Umbilical cord (tissue), 2 donors: ENCODE data around the gene MYL6B. TPM values are rescaled to one million over a fixed set of nuclear protein-coding genes. Genes with fewer than 3 reads are reported as not detected.
"Not testable (repeated sequence)": the region's sequence is repeated elsewhere in the genome, so short reads cannot be mapped to it uniquely, and the experiment has no call there.

Source experiments
- DNase-seq: peaks from one replicate; pipeline ENCODE4 v3.0.0-alpha.2; 2015; ENCODE audit warnings: low spot score
- total RNA-seq: library from RNA; depleted of rRNA; stranded (reverse); fragments of >200 nt; gene quantifications from one replicate; pipeline ENCODE4 v1.2.3, GENCODE V29; 2014; ENCODE audit warnings: low replicate concordance; ENCODE audit not compliant: insufficient read depth

MYL6B gene
- total RNA-seq, 1 donor from 2014 or later = 38.8 TPM

DNA sequence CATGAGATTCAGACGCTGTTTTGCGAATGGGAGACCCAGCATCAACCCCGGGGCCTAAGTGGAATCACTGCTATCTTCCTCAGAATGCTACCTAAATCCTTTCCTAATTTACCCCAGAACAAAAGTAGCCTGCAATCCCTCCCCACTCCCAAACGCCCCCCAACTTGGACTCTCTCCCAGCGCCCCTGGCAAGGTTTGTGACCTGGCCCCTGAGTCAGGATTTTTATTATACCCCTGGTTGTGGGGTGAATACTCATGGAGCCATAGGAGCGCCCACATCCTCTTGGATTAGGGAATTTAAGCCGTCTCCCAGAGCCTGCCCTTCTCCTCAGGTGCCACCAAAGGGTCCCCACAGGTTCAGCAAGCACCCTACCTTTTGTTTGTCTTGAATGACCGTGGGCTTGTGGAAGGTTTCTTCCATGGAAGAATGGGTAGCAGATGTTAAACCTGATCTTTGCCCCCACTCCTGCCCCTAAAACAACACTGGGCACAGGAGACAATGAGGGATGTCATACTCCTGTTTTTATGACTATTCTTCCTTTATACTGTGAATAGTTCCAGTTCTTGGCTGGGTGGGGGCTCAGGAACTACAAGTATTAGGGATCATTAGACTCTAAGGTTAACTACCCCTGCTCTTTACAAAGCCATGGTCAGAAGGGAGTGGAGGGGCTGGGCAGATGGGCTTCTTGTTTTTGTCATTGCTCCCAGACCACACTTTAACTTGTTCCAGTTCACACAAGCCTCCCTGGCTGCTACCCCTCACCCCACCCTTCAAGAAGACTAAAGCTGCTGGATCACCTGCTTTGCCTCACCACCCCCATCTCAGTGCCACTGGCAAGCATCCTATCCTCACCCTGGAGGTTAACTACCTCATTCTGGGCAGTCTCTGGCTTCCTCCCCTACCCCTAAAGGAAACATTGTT lies 630 bp downstream of the MYL6B start:
- DNase-seq = no peak

DNA sequence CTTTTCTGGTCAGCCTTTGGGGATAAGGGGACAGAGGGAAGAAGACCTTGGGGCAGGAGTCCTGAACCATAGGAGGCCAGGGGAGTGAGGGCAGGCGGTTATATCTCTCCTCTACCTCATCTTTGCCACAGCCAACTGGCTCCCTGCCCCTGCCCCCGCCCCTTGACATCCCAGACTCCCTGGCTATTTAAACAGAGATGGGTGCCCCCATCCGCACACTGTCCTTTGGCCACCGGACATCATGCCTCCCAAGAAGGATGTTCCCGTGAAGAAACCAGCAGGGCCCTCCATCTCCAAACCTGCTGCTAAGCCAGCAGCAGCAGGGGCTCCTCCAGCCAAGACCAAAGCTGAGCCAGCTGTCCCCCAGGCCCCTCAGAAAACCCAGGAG lies 1.3 kb downstream of the MYL6B start:
- DNase-seq = no peak

DNA sequence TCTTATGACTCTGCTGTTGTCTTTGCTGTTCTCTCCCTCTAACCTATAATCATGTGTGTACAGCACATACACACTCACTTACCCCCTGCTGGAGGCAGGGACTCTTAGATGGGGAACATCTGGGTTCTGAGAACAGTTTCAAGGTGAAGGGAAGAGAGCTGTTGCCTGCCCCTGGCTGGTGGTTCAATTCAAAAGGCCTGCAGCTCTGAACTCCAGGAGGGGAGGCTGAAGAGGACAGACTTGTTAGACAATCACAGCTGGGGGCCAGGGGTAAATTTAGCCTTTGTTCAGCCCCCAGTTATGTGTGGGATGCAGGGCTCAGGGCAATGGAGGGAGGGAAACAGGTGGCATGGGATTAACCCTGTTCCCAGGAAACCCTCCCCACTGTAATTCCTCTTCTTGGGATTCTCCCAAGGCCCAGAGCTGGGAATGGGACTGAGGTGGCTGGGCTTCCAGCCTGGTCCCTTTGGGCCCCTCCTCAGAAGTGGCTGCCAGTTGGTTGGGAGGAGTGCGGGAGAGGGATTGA lies 1.9 kb downstream of the MYL6B start:
- DNase-seq = no peak

DNA sequence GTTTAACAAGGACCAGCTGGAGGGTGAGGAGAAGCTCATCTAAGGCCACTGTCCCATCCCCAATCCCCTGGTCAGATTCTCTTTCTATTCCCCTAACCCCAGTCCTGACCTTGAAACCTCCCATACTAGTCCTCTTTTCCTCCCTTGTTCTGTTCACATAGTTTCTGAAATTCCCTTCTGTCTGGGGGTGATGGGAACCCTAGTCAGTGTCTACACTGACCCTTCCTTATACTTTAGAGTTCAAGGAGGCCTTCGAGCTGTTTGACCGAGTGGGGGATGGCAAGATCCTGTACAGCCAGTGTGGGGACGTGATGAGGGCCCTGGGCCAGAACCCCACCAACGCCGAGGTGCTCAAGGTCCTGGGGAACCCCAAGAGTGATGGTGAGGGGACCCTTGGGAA lies 2.4 kb downstream of the MYL6B start:
- DNase-seq = no peak

DNA sequence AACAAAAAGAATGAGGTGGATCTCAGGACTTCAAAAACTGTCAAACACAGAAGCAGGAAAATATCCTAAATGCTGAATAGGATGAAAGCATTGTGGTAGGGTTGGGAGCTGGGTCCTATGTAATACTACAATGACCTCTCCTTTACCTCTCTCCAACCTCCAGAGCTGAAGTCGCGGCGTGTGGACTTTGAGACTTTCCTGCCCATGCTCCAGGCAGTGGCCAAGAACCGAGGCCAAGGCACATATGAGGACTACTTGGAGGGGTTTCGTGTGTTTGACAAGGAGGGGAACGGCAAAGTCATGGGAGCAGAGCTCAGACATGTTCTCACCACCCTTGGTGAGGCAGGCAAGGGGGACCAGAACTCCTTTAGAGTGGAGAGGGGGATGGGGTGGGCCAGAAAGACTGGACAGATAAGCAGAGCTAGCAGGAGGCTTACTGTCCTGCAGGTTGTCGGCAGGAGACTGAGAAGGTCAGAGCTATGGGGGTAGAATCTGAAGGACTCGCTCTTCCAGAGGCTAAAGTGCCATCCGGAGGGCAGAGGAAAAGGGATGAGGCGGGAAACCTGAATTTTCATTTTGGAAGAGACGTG lies 3.0 kb downstream of the MYL6B start:
- no peak for DNase-seq

DNA sequence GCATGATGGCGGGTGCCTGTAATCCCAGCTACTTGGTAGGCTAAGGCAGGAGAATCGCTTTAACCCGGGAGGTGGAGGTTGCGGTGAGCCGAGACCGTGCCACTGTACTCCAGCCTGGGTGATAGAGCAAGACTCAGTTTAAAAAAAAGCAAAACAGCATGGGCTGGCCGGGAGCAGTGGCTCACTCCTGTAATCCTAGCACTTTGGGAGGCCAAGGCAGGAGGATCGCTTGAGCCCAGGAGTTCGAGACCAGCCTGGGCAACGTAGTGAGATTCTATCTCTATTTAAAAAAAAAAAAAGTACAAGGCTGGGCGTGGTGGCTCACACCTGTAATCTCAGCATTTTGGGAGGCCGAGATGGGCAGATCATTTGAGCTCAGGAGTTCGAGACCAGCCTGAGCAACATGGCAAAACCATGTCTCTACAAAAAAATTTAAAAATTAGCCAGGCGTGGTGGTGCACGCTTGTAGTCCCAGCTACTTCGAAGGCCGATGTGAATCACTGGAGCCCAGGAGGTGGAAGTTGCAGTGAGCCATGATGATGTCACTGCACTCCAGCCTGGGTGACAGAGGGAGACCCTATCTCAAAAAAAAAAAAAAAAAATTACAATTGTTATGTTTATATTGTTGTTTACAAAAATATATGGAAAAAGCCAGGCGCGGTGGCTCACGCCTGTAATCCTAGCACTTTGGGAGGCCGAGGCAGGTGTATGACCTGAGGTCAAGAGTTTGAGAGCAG lies 4.2 kb downstream of the MYL6B start:
- not testable (repeated sequence) for DNase-seq

DNA sequence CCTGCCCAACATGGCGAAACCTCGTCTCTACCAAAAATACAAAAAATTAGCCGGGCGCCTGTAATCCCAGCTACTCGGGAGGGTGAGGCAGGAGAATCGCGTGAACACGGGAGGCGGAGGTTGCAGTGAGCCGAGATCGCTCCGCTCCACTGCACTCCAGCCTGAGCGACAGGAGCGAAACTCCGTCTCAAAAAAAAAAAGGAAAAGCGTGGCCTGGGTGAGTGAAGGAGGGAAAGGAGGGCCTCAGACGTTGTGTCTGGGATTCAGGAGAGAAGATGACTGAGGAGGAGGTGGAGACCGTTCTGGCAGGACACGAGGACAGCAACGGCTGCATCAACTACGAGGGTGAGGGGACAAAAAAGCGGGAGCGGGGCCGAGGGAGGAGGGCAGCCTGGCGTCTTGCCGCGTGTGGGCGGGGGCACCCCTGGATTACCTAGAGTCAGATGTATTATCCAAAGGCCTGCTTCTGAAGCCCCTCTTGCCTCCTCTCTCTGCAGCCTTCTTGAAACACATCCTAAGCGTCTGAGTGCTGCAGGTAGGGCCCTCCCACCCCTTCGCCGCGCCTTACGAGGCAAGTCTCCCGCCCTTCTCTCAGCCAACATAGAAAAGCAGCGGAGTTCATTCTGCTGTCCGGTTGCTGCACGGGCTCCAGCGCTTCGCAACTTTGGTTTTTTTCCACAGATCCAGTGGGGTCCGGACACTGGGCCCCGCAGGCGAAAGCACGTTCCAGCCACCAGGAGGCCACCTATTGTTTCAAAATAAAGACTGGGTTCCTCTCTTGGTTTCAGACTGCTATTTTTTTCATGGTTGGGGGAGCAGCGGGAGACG lies 5.0 kb downstream of the MYL6B start:
- peak; percentile 89 for DNase-seq

DNA sequence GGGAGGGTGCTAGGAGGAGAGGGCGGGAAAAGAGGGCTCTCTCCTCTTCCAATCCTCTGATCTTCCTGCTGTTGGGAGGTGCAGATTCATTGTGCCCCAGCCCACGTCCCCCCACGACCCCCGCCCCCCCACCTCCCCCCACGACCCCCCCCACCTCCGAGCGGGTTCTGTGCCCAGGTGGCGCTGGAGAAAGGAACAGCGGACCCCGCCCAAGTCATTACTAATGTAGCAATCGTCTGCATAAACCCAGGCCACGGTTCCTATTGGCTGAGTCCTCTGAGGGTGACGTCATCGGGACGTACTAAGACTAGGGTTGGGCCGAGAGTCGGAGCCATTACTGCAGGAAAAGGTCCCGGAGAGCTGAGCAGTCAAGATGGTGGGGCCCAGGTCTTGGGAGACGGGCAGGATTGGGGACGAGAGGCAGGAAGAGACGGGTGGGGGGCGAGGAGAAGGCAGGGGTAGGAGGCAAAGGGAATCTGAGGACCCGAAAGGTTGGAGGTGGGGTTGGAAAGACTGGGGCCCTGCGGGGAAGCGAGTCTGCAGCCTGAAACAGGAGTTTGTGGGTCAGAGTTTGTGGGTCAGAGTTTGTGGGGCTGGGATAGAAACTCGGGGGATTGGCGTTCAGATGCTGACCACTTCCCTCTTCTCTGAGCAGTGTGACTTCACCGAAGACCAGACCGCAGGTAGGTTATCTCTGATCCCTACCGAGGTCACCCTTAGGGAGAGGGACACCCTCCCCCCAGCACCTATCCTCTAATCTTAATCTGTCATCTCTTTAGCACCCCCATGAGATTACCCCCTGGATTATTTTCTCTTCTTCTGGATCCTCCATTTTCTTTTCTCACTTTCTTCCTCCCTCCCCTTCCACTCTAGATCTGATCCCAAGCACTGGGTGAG lies 5.9 kb downstream of the MYL6B start, which contains the start of gene MYL6:
Gene MYL6, plus strand, starts transcription at position 331 of the 897 bp plus-strand sequence. Its CDS starts 43 bp downstream, at position 374.
- DNase-seq = peak; percentile 99

DNA sequence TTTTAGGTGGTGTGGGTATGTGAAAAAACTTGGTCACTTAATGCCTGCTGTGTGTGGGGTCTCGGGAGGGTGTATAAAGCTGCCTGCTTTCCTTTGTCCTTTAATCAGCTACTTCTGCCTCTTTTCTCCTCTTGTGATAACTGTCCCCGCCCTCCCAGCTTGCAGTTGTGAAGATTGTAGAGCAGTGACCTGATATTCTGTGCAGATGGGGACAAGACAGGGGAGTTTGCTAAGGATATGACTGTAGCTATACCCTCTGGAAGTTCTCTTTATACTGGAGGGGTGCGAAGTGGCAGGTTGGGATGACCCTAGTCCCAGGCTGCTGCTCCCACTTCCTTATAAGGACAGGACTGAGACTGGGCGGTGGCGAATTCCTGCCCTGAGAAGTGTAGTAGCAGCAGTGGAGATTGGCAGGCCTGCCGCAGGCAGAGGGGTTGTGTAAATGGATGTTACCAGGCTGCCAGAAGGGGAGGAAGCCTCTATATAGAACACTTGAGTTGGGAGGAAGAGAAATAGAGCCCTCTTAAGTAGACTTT lies 6.6 kb downstream of the MYL6B start:
- DNase-seq = peak; percentile 90

DNA sequence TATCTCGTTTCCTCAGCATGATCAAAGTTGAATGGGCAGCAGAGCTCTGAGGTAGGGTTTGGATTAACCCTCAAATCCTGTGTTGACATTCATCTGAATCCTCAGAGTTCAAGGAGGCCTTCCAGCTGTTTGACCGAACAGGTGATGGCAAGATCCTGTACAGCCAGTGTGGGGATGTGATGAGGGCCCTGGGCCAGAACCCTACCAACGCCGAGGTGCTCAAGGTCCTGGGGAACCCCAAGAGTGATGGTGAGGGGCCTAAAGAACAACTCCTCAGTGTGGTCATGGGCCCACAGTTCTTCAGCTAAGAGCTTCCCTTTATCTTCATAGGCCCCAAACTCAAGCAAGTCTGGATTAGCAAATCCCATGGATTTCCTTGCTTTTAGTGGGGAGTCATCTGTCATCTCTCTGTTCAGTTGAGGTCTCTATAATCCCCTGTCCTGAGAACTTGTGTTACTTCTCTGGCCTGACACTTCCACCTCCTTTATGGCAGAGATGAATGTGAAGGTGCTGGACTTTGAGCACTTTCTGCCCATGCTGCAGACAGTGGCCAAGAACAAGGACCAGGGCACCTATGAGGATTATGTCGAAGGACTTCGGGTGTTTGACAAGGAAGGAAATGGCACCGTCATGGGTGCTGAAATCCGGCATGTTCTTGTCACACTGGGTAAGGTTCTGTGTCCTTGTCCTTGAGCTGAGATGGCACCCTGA lies 7.2 kb downstream of the MYL6B start:
- no peak for DNase-seq

DNA sequence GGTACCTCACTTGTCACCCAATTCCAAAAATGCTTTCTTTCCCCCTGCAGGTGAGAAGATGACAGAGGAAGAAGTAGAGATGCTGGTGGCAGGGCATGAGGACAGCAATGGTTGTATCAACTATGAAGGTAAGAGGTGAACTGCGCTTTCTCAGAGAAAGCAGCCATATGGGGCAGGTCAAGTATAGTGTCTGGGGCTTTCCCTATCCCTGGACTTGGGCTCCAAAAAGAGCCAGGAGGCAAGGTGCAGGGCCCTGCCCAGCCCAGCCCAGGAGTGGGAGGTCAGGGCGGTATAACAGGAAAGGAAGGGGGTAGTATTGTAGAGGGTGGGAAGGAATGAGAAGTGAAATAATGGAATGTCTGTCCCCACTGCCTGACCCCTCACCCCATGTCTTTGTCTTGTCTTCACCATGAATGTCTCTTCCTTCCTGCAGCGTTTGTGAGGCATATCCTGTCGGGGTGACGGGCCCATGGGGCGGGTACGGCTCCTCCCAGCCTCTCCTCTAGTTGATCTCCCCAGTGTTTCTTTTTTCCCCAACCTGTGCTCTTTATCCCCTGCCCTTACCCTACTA lies 7.9 kb downstream of the MYL6B start:
- no peak for DNase-seq

DNA sequence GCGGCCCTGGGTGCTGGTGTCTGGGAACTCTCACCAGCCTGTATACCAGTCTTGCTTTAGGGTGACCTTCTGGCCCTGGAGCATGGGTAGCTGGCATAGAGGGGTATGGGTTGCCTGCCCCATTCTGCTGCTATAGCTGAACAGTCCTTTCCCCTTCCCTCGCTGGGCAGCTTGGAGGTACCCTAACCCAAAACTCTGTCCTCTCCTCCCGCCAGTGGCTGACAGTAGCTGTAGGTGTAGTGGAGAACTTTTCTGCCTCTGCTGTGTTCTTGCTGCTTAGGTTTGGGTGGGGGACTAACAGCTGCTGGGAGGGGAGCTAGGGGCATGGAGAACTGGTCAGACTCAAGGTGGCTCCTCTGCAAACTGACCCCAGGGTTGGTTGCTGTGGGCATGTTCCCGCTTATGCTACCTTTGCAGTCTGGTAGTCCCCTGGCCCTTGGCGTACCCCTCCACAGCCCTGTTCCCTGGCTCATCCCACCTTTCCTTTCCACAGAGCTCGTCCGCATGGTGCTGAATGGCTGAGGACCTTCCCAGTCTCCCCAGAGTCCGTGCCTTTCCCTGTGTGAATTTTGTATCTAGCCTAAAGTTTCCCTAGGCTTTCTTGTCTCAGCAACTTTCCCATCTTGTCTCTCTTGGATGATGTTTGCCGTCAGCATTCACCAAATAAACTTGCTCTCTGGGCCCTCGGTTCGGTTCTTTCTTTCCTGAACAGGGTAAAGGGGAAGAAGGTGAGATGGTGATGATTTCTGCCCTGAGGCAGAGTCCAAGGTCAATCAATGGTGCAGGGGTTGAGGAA lies 8.7 kb downstream of the MYL6B start:
- DNase-seq = no peak

DNA sequence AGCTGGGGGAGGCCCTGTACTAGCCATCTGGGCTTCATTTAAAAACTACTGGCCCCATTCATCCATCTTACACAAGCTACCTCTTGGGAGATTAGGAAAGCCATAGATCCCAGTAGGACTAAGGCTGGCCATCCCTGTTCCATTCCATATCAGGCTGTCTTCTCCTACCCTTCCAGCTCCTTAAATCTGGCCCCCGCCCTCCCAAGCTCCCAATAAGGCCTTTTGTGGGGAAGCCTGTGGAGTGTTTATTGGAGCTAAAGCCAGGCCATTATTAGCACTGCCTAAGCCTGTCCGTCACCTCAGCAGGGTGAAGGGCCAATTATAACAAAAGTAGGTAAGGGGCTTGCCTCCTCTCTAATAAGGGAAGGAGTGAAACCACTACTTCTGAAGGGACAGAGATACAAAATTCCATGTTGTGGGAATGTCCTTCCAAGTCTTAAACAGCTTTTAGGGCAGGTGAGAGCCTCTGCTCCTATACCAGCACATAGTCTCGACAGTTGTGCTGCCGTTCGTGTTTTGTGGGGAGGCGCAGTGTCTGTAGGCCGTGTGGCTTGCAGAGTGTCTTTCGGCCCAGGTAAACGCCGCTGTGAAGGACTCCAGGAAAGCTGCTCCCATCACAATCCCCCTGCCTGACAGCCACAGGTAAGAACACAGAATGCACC lies 9.4 kb downstream of the MYL6B start:
- DNase-seq = no peak

DNA sequence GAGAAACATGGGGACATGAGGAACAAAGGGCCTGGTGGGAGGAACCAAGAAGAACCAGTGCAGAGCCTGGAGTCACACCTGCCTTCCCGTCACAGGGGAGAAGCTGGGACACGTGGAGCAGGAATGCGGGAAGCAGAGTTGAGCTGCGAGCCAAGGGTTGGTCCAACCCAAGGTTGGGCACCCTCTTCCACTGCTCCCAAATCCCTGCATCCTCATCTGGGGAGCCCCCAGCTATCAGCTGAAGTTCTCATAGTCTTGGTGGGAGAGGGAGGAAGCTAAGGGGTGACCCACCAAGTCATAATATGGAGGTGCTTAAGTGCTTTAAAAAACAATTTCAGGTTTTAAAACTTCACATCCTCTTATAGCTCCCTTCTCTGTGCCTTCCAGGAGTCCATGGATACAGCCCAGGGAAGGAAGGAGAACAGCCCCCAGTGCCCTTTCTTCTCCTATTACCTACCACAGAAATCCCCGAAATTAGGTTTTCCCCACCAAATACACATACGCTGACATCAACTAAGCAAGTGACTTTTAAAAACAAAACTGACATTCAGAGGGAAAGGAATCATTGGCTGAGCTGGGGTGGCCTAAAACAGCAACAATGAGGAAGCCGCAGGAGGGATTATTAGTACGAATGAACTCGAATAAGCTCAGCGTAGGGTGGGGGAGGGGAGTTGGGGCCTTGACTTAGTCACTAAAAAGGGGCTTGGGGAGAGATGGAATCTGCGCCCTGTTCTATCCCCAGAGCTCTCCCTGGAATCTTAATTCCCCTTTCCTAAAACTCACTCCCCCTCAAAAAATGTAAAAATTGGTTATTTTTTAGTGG lies 10.3 kb downstream of the MYL6B start:
- DNase-seq = no peak

DNA sequence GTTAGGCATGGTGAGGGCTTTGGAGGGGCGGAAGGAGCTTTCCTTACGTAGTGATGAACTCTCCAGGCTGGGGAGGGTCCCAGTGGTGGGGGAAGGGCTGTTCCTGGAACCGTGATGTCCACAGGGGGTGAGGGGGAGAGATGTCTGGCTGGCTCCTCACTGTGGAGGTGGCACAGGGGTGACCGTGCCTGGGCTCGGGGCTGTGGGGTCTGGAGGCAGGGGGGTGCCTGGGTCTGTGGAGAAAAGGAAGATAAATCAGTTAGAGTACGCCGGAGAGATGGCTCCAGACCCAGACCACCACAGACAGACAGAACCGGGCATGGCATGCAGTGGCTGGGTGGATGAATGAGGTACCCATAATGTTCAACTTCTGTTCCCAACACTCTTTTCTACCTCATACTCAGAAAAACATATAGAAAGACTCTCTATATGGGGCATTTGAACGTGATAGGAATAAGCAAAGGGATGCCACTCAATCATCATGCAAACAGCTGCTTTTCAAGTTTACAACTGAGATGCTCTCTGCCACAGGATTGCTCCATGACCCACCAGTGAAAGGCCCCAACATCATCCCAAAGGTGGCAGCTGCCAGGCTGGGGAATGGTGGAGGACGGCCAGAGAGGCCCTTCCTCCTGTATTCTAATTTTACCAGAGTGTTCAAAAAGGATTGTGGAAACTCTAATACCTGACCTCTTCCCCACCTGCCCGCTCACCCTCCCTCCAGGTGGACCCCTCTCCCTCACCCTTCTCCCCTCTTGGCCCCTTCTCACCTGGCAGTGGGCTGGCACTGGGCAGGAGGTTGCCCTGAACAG lies 11.4 kb downstream of the MYL6B start:
- no peak for DNase-seq

DNA sequence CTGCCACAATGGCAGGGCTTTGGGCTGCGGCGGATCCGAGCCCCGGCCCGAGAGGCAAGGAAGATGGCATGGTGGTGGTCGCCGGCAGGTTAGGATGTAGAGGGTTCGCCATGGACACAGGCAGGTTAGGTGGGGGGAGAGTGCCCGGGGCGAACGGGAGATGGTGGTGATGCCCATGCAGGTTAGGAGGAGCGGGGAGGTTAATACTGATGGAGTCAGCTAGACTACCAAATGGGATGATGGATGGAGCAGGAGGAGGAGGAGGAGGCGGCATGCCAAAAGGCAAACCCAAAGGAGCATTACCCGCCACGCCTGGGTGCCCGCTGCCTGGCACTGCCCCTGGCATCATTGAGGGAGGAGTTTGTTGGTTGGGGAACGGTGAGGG lies 11.9 kb downstream of the MYL6B start:
- DNase-seq = no peak
